DMS 273 (cell line): ENCODE results near the gene RIPK3.
"Not testable (repeated sequence)": the region's sequence is repeated elsewhere in the genome, so short reads cannot be mapped to it uniquely, and the experiment has no call there.

Source experiments
- DNase-seq: peaks from one replicate; lab custom pipeline; 2025; ENCODE audit not compliant: unreplicated experiment; lab: John Stamatoyannopoulos, UW

The RIPK3 gene

DNA sequence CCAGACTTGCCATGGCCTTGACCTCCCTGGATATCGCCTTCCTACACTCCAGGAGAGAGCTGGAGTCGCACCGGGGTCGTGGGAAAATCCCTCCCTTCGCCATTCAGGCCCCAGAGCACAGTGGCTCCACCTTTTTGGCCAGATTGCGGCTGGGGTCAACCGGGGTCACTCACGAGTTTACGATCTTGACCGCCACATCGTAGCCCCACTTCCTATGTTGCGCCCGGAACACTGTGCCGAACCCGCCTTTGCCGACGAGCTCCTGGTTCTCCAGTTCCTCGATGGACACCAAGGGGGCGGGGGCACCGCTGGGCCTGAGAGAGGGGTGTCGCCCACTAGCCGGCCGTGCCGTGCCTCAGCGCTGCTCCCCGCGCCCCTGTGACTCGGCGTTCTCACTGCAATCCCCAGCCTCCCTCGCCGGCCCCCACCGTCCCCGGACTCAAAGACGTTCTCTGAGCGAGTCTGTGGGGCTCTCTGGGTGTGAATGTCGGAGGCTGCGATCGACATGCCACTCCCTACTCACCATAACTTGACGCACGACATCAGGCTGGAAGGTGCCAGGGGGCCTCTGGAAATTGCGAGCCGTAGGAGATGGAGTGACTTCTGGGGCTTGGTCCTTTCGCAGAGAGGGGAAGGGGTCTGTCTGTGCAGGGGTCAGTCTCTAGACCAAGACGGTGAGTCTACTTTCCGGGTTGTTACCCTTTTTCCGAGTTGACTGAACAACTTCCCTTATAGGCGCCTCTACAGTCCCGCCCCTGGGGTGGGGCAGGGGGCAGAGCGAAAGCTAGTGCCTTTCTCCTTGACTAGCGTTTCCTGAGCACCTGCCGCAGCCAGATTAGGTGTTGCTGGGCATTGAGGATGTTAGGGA lies at the start of gene RIPK3:
RIPK3 (minus strand) TSS at position 708 of the 868 bp plus-strand sequence; CDS start at position 543, 165 bp downstream.
- DNase-seq = no peak

GRCh38 chr14:24389226-24389848 lies 49.5 kb upstream of the RIPK3 start:
- DNase-seq = no peak

- no peak for DNase-seq
Observed at GRCh38 chr14:24388474-24389179, 48.8 kb upstream of the RIPK3 start.

- DNase-seq = not testable (repeated sequence)
Observed at GRCh38 chr14:24387579-24387978, 47.8 kb upstream of the RIPK3 start.

DNA sequence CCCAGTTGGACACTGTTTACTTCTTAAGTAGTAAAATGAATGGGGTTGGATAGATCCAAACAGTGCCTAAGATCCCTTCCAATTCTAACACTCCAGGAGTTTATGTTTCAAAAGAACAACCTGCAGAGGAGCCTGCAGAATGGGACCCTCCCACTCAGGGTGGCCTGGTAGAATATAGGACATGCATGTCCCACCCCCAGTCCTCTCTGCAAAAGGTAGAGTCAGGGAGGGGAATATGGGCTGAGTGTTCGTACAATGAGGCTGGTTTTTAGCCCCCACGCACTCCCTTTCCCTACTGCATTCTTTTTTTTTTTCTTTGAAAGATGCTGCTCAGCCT lies 47.2 kb upstream of the RIPK3 start:
- no peak for DNase-seq

- DNase-seq = no peak
Observed at GRCh38 chr14:24385524-24385923, 45.7 kb upstream of the RIPK3 start.

DNA sequence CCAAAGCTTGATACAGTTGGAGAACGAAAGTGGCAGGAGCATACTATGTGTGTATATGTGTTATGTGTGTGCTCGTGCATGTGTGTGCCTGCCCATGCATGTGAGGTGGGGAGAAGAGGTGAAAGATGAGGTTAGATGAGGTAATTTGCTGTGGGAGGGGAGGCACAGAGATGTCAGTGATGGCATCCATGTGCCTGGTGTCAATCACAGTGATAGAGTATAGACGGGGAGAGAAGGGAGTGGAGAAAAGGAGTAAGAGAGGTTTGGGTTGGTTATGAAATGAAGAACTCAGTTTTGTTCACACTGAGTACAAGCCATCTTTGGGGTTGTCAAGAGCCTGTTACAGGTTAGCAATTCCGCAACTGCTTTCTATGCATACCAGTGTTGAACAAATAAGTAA lies 44.4 kb upstream of the RIPK3 start:
- no peak for DNase-seq

GRCh38 chr14:24382064-24382371 lies 42.2 kb upstream of the RIPK3 start:
- DNase-seq = no peak

DNA sequence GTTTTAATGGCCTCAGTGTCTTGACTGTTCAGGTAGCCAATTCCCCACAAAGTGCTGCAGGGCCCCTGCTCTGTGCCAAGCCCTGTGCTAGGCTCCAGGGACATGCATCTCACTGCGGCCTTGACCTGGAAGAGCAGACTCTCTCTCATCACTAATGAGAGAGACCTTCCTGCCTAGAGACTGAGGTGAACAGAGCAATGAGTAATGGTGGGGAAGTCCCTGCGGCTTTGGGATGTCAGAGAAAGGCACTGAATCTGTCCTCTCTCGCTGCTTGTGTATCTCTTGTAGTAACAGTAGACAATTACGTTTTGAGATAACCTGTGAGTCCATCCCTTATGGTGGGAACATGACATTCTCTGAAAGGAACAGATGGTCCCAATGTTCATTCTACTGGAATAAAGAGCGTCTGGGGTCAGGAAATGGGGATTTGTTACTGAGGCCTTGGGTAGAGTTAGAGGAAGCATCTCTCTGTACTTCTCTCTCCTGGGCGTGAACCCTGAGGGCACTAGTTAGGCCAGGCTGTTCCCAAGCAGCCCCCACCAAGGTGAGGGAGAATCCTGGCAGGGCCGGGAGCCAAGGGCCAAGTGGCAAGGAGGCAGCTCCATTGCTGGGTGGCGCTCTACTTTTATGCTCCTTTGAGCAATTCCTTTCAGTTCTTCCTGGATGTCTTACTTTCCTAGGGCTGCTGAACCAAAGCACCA lies 41.7 kb upstream of the RIPK3 start:
- peak; percentile 72 for DNase-seq

DNA sequence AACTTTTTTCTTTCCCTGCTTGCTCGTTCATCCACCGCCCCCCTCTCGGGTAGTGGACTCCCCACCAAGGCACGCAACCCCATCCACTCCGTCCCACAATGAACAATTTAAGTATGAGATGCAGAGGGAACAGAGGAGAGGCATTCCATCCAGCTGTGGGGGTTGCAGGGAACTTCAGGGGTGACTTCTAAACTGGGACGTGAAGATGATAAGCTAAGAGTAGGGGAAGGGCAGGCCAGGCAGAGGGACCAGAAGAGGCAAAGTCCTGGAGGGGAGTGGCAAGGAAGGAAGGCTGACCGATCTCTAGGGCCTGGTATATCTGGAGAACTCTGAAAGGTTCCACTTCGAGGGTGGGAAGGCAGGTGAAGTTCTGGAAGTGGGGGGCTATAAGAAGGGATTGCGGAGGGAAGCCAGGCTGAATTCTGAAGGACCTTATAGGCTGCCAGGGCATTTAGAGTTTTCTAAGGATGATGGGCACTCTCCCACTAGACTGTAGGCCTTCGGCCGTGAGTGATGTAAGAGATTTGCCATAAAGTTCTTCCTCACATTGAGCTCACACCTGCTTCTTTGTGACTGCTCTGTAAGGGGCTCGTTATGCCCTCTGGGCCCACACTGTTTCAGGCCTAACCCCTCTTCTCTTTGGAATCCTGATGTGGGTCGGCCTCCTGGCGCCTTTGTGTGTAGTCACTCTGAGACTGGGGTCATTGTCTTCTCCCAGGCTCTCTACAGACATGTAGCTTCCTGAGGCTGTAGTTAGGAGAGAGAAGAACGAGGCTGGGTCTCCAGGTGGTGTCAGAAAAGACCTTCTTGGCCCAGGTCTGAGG lies 40.3 kb upstream of the RIPK3 start:
- no peak for DNase-seq

DNA sequence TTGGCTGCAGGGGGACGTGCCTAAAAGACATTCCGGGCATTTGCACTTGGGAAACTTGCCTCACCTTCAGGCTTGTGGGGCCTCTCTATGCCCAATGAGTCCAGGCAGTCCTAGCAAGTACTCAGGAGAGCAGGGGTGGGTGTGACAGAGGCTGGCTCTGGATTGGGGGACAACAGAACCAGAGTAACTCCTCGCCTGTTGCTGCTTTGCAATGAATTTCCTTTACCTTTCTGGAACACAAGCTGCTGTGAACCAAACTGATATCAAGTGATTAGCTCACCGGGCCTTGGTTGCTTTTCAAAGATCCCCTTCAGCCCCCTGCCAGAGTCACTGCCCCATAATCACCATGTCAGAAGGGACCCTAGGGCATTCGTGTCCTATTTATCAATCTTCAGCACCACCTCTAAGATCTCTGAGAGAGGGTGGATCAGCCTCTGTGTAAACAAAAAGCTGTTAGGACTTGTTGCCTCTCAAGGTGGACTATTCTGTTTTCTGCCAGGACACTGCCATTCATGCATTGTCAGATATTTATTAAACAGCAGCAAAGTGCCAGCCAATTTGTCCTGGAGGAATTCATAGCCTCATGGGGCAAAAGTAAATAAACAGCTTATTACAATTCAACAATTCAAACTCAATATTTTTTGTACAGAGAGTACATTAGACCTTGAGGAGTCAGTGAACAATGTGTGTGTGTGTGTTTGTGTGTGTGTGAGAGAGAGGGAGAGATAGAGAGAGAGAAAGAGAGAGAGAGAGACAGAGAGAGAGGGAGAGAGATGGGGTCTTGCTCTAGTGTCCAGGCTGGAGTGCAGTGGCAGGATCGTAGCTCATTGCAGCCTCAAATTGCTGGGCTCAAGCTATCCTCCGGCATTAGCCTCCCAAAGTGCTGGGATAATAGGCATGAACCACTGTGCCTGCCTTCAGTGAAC lies 39.5 kb upstream of the RIPK3 start:
- no peak for DNase-seq

- no peak for DNase-seq
Observed at GRCh38 chr14:24378327-24378726, 38.5 kb upstream of the RIPK3 start.

DNA sequence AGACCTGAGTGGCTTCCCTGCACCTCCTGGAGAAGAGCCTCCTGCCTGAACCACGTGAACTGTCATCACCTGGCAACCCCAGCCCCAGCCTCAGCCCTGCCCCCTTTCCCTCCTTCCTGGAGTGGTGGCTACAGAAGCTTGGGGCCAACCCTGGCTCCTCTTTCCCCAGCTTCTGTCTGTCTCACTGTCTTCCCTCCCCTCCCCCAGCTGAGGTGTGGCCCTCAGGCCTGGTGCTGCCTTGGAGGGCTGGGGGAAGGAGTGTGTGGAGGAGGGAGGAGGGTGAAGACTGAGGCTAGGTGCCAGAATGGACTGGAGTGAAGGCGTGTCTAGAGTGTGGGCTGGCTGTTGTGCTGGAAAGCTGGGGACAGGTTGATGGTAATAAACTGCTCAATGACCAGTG lies 37.9 kb upstream of the RIPK3 start:
- DNase-seq = no peak

- DNase-seq = no peak
Observed at GRCh38 chr14:24377126-24377525, 37.3 kb upstream of the RIPK3 start.

DNA sequence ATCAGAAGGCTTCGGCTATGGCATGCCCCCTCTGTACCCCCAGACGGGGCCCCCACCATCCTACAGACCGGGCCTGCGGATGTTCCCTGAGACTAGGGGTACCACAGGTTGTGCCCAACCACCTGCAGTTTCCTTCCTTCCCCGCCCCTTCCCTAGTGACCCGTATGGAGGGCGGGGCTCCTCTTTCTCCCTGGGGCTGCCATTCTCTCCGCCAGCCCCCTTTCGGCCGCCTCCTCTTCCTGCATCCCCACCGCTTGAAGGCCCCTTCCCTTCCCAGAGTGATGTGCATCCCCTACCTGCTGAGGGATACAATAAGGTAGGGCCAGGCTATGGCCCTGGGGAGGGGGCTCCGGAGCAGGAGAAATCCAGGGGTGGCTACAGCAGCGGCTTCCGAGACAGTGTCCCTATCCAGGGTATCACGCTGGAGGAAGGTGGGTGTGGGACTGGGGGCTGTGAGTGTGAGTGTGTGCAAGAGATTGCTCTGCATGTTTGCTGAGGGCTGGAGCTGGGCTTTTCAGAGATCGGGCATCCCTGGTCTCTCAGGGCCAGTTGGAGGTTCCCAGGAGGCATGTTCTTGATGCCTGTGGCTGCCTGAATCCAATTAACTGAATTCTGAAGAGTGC lies 36.8 kb upstream of the RIPK3 start:
- DNase-seq = no peak

DNA sequence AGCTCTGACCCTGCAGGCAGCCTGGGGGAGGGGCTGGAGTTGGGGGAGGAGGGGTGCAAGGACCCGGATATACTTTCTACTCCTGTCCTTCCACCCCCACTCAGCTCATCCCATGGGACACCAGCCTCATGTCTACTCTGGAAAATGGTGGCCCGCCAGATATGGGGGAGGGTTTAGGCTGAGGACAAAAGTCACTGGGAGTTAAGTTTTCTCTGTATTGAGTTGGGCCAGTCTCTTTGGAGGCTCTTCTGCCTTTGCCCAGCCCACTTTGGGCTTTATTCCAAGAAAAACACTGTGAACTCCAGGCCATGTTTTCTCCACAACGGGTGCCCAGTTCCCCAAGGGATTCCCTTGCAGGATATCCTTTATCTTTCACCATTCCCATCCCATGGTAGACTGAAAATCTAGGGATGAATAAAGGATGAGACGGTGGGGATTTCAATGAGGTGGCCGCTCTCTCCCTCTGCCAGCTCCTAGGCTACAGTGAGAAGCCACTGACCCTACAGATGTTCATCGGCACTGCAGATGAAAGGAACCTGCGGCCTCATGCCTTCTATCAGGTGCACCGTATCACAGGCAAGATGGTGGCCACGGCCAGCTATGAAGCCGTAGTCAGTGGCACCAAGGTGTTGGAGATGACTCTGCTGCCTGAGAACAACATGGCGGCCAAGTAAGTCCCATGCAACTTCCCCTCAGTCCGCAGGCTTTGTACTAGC lies 33.1 kb upstream of the RIPK3 start:
- peak; percentile 61 for DNase-seq

DNA sequence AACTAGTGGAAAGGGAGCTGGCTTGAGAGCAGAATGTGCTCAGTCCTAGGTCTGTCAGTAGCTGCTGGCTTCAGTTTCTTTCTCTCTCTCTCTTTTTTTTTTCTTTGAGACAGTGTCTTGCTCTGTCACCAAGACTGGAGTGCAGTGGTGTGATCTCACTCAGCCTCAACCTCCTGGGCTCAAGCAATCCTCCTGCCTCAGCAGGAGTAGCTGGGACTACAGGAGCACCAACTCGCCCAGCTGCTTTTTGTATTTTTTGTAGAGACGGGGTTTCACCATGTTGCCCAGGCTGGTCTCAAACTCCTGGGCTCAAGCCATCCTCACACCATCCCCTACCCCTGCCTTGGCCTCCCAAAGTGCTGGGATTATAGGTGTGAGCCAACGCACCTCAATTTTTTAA lies 31.8 kb upstream of the RIPK3 start:
- not testable (repeated sequence) for DNase-seq

GRCh38 chr14:24370748-24371147 lies 31.0 kb upstream of the RIPK3 start:
- no peak for DNase-seq
